Suppressor macrophage treated with lipopolysaccharide for 4 hours (primary cell): ENCODE measurements around the gene RASGRF2.

ENCODE experiments used
- DNase-seq: peaks from one replicate; pipeline ENCODE4 v3.0.0-alpha.2; 2020

RASGRF2 gene, protein sequence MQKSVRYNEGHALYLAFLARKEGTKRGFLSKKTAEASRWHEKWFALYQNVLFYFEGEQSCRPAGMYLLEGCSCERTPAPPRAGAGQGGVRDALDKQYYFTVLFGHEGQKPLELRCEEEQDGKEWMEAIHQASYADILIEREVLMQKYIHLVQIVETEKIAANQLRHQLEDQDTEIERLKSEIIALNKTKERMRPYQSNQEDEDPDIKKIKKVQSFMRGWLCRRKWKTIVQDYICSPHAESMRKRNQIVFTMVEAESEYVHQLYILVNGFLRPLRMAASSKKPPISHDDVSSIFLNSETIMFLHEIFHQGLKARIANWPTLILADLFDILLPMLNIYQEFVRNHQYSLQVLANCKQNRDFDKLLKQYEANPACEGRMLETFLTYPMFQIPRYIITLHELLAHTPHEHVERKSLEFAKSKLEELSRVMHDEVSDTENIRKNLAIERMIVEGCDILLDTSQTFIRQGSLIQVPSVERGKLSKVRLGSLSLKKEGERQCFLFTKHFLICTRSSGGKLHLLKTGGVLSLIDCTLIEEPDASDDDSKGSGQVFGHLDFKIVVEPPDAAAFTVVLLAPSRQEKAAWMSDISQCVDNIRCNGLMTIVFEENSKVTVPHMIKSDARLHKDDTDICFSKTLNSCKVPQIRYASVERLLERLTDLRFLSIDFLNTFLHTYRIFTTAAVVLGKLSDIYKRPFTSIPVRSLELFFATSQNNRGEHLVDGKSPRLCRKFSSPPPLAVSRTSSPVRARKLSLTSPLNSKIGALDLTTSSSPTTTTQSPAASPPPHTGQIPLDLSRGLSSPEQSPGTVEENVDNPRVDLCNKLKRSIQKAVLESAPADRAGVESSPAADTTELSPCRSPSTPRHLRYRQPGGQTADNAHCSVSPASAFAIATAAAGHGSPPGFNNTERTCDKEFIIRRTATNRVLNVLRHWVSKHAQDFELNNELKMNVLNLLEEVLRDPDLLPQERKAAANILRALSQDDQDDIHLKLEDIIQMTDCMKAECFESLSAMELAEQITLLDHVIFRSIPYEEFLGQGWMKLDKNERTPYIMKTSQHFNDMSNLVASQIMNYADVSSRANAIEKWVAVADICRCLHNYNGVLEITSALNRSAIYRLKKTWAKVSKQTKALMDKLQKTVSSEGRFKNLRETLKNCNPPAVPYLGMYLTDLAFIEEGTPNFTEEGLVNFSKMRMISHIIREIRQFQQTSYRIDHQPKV (N-terminal part only)

DNA sequence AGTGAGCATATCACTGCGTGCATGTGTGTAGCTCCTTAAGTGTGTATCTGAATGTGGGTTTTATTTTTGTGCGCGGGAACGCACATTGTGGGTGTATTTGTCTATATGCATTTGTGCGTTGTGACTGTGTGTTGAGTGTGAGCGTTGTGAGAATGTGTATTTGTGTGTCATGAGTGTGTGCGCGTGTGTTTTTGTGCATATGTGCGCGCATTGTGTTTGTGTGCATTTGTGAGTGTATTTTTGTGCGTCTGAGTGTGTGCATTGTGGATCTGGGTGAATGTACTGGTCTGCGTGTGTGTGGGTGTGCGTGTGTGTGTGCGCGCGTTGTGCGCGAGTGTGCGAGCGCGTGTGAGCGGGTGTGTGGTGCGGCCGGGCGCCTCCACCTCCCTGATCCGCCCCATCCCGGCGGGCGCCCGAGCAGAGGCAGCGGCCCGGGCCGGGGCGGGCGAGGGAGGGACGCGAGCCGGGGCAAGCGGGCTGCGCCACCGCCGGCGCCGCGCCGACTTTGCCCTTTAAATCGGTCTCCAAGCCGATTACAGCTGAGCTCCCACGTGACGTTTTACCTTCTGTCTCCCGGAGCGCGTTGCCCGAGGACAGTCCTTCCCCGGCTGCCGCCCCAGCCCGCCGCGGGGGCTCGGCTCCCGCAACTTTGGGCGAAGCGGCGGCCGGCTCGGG is at the start of gene RASGRF2:
Gene RASGRF2, plus strand, starts transcription at position 596 of the 675 bp plus-strand sequence. CDS start 376 bp downstream, outside the sequence.
- no peak for DNase-seq

DNA sequence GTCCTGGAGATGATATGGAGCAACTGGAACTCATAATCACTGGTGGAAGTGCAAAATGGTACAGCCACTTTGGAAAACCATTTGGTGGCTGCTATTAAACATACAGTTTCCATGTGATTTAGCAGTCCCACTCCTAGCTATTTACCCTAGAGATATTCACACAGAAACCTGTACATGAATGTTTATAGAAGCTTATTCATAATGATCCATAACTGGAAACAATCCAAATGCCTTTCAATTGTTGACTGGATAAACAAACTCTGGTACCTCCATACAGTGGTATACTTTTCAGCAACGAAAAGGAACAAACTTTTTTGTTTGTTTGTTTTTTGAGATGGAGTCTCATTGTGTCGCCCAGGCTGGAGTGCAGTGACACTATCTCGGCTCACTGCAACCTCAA is 47.7 kb upstream of the RASGRF2 start:
- DNase-seq = no peak

DNA sequence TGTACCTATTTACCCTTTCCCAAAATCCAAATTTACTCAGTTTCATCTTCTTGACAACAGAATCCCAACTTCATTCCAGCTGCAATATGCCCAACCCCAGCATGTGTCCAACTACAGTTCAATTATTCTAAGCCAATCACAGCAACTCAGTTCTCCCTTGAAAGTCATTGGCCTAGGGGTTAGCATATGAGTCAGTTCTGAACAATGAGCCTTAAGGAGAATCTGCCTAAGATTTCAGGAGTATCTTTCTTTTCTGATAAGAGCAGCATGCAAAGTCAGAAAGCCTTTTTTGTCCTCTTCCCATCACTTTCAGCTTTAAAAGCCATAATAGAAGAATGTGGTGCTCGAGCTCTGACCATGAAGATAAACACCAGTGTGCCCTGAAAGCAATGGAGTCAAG is 44.4 kb upstream of the RASGRF2 start:
- no peak for DNase-seq

DNA sequence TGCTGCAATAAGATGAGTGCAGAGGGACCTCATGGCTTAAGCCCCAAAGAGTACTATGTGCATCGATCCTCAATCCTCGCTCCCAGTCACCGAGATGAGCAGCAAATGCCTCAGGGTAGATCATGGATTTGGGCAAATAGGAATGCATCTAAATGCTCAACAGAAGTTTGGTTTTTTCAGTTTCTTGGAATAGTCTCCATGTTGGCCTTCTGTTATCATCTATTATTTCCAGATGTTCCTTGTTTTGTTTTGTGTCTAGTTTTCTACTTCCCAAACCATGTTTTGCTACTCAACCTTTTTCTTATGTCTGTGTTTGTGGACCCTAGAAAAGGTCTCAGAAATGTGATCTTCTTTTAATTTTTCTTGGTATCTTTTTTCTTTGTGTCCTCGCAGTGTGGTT is 43.5 kb upstream of the RASGRF2 start:
- DNase-seq = no peak

DNA sequence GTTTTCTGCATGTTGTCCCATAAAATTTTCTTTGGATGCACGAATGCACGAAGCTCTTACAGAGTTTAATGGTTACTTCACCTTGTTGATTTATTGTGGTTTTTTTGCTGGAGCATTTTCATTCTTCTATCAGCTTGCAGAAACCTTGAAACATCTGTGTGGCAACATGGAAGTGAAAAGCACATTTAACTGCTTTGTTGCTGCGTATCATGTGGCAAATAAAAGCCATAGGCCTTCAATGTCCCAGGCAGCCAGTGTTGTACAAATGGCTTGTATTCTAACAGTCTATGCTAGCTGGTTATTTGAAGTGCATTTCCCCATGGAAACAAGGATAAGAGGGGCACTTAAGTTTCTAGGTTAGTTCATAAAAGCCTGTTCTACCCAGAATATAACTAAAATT is 42.5 kb upstream of the RASGRF2 start:
- no peak for DNase-seq

DNA sequence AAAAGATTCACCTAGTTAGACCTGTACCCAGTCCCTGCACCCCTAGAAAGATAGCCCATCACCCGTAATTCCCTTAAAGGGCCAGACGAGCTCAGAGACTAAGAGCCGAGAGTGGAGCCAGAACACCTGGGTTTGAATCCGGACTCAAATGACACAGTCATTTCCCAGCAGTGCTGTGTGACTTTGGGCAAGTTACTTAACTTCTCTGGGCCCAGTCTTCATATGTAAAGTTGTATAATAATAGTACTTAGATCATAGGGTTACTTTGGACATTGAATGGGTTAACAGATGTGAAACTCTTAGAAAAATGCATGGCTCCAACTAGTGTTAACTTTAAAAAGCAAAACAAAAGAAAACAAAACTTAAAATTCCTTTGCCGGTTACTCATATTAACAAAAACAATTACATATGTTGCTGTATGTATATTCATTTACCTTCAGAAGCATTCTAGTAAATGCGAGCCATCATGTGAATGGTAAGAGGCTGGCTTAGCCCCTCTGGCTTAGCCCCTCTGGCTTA is 40.4 kb upstream of the RASGRF2 start:
- DNase-seq = no peak

DNA sequence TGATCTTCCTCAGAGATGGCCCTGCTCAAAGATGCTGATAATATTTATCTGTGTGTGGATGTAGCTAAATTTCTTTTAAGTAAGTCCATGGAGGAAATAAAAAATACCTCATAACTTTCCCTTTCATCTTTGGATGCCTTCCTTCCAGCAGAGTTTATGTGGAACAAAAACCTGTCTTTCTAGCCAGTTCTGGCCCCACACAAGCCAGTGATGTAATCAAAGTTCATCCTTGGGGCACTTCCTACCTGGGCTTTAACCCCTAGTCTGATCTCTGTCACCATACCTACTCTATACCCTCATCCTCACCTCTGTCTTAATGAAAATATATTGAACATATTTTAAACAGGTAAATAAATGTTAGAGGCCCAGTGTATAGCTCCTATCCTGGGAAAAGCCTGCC is 39.8 kb upstream of the RASGRF2 start:
- no peak for DNase-seq

DNA sequence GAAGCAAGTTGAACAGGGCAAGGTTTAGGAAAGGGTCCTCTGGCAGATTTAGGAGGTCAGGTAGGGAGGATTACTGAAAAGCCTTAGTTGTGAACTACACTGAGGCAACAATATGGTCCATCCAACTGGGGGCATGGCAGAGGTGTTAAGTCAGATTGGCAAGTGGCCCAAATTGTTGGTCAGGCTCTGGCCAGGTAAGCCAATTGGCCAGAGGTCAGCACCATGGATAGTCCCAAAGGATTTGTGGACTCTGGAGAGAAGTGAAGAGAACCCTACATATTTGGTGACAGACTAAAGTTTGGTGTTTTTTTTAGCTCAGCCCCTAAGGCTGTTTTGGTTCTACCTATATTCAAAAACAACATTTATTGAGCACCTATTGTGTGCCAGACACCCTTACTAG is 39.1 kb upstream of the RASGRF2 start:
- DNase-seq = no peak

DNA sequence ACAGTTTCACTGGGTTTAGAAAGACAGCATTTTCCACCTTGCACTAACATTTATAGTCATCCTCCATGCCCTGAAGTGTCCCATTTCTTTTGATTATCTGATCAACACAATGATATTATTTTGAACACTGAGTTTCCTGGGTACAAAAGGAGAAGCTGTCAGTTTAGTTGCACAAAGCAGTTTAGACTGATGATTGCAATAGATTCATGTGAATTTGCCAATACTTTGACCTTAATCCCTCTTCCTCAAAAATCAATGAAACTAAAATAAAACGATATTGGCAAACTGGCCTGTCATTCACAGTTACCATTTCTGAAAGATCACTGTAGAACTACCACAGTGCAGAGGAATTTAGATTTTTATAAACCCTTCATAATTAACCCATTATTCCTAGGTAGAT is 34.2 kb upstream of the RASGRF2 start:
- peak; percentile 55 for DNase-seq

DNA sequence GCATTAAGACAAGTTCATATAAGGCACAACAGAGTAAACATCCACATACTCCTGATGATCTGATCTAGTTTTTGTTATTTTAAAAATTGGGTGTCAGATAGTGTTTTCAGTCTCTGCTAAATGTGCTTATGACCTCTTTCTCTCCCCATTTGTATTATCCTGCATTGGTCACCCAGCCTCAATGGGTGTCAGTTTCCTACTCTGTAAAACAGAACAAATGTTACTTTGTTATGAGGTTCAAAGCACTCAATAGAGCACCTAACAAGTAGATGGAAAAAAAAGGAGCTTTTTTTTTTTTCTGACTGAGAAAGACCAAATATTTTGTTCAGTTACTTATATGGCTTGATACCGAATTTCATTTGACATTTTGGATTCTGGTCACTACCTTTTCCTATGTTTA is 33.6 kb upstream of the RASGRF2 start:
- no peak for DNase-seq

DNA sequence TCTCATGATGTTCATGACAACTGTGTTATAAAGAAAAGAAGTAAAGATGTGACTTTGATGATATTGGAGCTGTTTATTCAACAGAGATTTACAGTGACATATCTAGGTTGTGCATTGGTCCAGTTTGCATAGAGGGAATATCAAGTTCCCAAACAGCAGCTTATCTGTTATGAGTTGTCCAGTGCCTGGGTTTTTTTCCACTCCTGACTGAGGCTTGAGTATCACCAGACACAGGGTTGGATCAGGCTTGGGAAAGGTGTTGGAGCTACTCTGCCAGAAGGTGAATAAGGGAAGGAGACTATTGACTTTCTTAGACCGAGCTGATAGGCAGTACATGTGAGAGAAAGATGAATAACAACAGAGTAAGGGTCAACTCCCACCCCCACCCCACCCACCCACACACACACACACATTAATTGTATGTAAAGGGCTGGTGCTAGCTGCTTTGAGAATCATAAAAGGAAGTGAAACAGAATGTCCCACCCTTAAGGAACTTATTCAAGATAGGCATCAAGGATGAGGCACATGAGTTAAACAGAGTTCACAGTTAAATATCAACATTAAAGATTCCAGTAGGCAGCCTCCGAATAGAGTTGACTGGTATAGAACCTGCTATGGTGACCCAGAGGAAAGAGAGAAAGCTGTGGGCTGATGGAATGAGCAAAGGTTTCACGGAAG is 33.0 kb upstream of the RASGRF2 start:
- DNase-seq = peak; percentile 29

DNA sequence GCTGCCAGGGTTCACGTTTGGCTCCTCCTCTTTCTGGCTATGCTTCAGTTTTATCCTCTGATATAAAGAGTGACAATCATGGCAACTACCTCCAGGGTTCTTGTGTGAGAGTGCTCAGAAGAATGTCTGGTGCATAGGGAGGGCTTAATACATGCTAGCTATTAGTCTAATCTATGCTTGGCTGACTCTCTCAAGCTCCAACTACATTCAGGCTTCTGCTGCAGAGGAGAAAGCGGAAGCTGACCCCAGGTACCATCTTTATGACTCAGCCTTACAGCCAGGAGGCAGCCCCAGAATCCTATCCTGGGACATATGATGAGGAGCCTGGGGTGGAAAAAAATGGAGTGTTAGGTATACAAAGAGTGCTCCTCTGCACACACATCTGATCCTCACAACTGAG is 32.1 kb upstream of the RASGRF2 start:
- no peak for DNase-seq

DNA sequence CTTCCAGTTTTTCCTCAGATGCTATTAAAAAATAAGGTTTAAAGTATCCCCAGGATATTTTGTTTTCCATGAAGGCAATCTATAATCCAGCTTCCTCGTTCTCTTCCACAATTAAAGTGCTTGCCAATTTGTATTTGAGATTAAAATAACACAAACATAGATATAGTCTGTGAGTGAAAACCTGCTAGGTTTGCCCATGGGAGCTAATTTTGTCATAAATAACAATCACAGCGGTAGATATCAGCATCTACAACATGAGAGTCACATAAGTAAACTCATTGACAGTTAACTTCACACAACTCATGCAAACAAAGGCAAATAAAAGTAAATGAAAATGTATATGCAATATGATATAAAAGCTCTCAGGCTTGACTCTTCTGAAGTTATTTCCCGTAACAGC is 29.2 kb upstream of the RASGRF2 start:
- DNase-seq = no peak

DNA sequence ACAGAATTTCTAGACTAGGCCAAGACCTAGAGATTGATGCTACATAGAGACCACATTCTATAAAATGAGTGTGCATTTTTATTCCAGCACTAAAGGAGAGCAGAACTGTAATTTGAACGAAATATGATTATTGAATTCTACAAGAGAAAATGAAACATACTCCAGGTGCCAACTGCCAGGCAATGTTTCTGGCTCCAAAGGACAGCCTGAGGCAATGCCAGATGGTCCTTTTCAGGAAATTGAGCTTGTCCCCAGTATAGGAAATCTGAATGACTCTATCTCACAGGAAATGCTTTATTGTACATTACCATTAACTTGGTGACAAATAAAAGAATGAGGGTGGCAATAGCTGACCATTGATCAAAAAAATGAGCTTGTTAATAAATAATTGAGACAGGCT is 28.8 kb upstream of the RASGRF2 start:
- no peak for DNase-seq

DNA sequence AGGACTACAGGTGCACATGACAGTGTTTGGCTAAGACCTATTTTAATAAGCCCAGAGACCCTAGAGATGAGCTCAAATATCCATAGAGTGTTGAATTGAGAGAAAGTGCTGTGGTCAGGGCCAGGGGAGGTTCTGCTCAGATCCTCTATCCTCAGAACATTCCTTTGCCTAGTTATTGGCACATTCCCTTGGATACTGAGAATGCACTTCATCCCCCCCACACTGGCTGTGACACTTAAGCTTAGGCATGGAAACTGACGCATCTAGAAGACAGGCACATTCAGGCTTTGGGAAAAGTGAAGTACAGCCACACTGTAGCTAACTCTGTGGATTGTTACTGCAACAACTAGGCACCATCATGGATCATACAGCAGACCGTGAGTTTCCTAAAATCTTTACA is 27.1 kb upstream of the RASGRF2 start:
- DNase-seq = no peak

DNA sequence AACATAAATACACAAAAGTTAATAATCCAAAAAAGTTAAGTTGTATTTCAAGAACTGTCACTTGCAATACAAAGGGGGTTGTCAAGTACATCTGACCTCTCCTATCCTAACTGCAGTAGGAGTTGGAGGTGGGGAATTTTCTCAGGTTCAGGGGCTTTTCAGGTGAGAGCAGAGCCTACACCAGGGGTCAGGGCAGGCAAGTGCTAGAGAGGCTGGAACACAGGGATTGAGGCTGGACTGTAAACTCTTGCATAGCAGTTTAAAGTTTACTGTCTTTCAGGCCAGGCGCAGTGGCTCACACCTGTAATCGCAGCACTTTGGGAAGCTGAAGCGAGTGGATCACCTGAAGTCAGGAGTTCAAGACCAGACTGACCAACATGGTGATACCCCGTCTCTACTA is 25.4 kb upstream of the RASGRF2 start:
- DNase-seq = no peak

DNA sequence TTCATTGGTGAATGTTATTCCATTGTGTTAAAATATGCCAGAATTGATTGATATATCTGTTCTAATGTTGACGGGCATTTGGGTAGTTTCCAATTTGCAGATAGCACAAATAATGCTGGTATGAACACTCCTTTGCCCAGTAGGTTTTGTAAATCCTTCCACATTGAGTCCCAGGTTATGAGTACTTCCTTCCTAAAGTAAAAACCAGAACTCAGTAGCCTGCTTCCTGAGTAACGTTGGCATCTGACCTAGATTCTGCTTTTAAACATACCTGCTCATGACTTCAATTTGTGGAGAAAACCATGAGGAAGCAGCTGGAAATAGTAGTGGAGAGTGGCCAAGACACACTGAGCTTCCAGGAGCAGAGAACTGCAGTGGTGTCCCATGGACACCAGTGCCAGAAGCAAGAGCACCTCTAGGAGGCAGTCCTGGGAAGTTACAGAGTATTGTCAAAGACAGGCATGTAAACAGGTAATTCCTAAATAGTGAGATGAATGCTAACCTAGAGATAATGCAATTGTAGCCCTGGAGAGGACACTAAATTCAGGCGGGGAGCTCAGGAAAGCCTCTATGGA is 24.3 kb upstream of the RASGRF2 start:
- DNase-seq = no peak

DNA sequence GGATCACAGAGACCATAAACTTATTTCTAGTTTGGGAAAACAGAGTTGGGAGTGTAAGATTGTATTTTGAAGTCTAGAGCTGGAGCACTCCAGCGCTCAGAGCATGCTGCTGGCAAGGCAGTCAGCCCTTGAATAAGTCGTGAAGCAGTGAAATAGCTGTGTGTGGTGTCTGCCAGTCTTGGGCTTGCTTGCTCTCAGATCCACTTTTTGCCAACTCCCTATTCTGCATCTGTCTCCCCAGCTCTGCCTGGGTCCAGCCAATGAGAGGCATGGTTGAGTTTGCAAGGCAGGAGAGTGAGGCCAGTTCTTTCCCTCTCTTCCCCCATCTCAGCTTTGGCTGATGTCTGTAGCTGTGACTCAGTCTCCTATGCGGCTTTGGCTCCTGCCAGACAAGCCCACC is 23.3 kb upstream of the RASGRF2 start:
- no peak for DNase-seq

DNA sequence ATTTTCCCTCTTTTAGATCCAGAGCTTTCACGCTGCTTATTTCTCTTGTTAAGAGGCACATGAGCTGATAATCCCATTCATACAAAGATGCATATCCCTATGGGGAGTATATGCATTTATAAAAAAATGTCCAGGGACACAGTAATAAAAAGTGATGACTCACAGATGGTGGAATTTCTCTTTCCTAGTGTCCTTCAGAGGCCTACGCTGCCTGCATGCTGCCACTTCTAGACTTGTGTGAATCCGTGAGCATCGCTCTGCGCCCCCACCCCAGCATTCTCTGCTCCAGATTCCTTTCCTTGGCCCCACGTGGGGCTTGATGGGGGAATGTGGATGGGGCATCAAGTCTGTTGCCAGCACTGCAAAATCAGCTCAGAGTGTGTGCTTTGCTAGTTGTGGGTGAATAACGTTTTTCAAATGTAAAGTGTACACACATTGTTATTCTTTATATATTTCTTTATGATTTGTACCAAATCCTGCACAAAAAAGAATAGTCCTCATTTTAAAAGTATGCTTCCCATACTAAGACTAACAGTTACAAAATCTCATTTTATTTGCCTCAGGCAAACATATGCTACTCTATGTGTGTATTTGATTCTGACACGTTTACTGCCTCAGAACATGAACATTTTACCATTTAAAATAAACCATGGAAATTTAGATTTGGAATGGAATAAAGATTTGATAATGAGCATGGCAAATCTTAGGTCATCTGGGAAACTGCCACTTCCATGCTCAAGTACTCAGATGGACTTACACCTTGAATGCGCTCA is 22.4 kb upstream of the RASGRF2 start:
- no peak for DNase-seq

DNA sequence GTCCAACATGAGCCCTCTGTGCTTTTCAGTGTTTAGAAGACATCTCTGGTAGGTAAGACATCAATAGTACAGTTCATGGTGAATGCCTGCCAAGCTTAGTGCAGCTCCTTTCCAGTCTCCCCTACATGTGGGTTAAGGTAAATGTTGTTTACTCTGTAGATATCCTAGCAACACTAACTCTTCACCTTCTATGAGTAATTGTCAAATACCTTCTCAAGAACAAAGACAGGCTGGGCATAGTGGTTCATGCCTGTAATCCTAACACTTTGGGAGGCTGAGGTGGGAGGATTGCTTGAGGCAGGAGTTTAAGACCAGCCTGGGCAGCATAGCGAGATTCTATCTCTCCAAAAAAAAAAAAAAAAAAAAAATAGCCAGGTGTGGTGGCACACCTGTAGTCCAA is 18.7 kb upstream of the RASGRF2 start:
- DNase-seq = no peak

DNA sequence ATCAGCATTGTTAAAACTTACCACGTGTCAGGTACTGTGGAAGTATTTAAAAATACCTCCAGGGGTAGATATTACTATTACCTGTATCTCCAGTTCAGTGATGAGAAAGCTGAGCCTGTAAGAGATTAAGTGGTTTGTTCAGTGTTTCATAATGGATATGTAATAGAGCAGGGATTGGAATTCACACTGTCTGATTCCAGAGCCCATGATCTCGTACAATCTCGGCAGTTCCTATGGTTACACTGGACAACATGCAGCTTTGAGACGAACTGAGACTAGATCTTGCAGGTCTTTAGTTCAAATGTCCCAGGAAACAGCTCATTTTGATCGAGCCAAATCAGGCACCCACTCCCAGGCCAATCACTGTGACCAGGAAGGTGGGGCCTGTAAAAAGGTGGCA is 8.8 kb upstream of the RASGRF2 start:
- DNase-seq = no peak
